DMS153 treated with DMSO at 0.1 percent for 48 hours (cell line): ENCODE data around the gene DNAH3.
"Not testable (repeated sequence)": the region's sequence is repeated elsewhere in the genome, so short reads cannot be mapped to it uniquely, and the experiment has no call there.

Experiments used
- DNase-seq: peaks from one replicate; lab custom pipeline; 2025; ENCODE audit not compliant: unreplicated experiment; lab: John Stamatoyannopoulos, UW

Gene DNAH3

GRCh38 chr16:21023509-21024202 lies 127.0 kb downstream of the DNAH3 start:
- no peak for DNase-seq

DNA sequence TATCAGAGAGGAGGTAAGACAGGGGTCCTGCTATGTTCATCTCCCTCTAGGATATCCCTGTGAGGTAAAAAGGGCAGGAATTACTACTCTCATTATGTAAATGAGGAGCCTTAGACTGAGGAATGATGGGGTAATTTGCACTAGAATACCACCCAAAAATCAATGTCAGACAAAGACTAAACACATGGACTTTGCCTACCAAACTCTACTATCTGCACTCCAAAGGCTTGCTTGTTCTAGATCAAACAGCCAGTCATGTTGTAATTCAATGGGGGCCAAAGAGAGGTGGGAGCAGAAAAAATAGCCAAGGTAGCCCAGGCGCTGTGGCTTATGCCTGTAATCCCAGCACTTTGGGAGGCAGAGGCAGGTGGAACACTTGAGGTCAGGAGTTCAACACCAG lies 129.3 kb downstream of the DNAH3 start:
- DNase-seq = no peak

- no peak for DNase-seq
Measured at GRCh38 chr16:21009815-21010214, 140.8 kb downstream of the DNAH3 start.

DNA sequence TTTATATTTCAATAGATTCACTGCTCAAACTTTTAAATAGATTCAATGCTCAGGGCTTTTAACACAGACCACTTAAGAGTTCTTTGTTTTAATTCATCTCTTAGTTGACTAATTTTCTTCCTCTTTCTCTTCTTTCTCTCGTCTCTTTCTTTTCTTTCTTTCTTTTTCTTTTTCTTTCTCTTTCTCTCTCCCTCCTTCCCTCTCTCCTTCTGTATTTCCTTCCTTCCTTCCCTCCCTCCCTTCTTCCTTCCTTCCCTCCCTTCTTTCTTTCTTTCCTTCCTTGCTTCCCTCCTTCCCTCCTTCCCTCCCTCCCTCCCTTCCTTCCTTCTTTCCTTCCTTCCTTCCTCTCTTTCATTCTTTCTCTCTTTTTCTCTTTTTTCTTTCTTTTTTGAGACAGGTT lies 145.6 kb downstream of the DNAH3 start:
- DNase-seq = no peak

GRCh38 chr16:21001262-21001661 lies 149.4 kb downstream of the DNAH3 start:
- no peak for DNase-seq

DNA sequence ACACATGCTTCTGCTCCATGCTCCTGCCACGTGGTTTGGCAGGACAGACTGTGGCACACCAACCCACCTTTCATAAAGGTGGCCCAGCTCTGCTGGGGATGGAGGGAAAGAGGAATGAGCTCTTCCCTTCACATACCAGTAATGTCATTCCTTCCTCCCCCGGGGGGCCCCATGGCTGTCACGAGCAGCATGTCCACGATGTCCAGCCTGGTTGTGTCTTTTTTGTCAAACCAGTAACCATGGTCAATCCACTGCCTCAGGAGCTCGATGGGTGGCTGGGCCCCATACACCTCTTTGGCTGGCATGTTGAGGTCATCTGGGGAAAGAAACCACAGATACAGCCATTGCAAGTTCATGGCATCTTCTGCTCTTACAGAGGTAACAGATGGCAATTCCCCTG lies 153.5 kb downstream of the DNAH3 start:
- DNase-seq = no peak

DNA sequence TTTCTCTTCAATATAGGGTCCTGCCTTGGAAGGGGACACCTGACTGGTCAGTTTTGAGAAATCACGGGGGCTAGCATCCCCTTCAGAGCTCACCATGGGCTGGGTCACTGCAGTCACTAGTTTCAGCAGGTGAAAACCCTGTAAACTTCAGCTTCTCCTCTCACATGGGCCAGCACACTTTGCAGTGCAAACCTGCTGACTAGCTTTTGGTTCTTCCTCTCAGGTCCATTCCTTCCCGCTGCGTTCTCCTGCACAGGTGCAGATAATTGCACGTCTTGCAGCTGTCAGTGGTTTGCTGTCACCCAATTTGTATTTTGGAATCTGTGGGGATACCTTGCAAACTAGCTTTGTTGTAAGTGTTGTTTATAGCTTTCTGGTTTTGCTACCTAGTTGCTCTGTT lies 154.9 kb downstream of the DNAH3 start:
- no peak for DNase-seq

DNA sequence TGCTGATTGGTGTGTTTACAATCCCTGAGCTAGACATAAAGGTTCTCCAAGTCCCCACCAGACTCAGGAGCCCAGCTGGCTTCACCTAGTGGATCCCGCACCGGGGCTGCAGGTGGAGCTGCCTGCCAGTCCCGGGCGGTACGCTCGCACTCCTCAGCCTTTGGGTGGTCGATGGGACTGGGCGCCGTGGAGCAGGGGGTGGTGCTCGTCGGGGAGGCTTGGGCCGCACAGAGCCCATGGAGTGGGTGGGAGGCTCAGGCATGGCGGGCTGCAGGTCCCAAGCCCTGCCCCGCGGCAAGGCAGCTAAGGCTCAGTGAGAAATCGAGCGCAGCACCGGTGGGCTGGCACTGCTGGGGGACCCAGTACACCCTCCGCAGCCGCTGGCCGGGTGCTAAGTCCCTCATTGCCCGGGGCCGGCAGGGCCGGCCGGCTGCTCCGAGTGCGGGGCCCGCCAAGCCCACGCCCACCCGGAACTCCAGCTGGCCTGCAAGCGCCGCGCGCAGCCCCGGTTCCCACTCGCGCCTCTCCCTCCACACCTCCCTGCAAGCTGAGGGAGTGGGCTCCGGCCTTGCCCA lies 161.1 kb downstream of the DNAH3 start:
- DNase-seq = not testable (repeated sequence)

DNA sequence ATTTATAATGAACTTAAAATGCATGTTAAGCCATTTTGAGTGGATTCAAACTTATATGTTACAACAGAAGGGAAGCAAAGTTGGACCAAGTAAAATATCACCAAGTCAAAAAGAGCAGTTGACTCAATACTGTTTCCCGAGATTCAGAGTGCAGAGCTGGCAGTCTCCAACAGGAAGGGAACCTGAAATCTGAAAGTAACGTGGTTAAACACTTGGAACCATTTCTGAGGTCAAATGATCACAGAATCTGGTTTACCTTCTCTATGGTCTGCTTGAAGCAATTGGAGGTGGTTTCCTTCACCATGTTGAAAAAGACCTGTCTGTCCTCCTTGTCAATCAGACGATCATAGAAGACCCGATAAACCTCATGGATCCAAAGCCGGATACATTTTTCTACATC lies 163.6 kb downstream of the DNAH3 start:
- no peak for DNase-seq

- no peak for DNase-seq
Measured at GRCh38 chr16:20984019-20984418, 166.6 kb downstream of the DNAH3 start.

DNA sequence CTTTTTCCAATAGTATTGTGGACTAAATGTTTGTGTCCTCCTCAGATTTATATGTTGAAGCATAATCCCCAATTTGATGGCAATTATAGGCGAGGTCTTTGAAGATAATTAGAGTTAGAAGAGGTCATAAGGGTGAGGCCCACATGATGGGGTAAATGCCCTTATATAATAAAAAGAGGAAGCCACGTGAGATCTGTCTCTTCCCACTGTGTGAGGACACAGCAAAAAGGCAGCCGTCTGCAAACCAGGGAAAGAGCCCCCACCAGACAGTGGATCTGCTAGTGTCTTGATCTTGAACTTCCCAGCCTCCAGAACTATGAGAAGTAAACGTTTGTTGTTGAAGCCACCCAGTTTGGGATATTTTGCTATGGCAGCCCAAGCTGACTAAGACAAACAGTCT lies 174.1 kb downstream of the DNAH3 start:
- DNase-seq = no peak

DNA sequence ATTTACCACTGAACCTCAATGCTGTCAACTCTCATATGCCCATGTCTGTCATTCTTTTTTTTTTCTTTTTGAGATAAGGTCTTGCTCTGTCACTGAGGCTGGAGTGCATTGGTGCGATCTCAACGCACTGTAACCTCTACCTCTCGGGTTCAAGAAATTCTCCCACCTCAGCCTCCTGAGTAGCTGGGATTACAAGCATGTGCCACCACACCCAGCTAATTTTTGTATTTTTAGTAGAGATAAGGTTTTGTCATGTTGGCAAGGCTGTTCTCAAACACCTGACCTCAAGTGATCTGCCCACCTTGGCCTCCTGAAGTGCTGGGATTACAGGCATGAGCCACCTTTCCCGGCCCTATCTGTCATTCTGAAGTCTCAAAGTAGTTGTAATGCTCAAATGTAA lies 177.4 kb downstream of the DNAH3 start:
- DNase-seq = not testable (repeated sequence)

GRCh38 chr16:20971401-20971800 lies 179.2 kb downstream of the DNAH3 start:
- DNase-seq = no peak

DNA sequence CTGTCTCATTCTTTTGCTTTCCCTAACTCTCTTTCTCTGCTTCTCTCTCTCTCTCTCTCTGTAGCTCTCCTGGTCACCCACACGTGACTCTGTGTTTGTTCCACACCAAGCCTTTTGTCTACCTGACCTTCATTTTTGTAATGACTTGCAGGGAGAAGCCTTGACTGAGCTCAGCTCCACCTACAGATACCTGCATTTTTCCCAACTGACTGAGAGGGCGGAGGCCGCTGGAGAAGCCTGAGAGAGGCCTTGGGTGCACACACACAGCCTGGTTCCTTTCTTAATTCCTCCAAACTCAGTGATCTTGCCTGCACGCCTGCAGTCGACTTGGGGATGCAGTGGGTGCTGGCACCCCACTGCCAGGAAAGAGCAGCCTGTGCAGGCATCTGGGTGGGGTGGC lies 181.3 kb downstream of the DNAH3 start:
- DNase-seq = no peak

DNA sequence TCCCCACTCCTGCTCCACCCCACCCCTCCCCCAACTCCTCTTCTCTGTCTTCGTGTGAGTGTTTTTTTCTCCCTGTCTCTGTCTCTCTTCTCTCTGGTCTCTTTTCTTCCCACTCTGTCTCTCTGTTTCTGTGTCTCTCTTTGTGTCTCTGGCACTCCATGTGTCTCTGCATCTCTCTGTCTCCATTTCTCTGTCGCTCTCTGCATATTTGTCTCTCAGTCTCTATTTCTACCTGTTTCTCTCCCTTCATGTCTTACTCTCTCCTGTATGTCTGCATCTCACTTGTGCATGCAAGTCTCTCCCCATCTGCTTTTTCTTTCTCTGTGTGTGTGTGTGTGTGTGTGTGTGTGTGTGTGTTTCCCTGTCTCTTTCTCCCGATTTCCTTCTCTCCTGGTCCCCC lies 181.9 kb downstream of the DNAH3 start:
- no peak for DNase-seq

GRCh38 chr16:20960899-20961298 lies 189.7 kb downstream of the DNAH3 start:
- DNase-seq = no peak

- no peak for DNase-seq
Measured at GRCh38 chr16:20957153-20957552, 193.5 kb downstream of the DNAH3 start.

DNA sequence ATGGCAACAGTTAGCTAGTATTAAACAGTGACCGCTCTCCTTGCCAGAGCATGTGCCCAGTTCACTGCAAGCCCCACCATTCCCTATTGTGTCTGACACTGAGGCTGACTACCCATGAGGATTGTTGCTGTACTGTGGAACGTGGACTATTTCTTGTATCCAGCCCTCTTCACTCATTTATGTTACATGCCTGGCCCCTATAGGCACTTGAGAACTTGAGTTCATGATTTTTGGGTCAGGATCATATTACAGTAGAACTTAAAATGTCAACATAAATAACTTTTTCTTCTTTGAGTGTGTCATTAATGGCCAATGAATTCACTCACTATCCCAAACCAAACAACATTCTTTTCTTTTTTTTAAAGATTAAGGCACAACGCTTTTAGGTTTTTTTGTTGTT lies 194.3 kb downstream of the DNAH3 start:
- DNase-seq = no peak

GRCh38 chr16:20954574-20954973 lies 196.1 kb downstream of the DNAH3 start:
- DNase-seq = no peak

GRCh38 chr16:20952139-20952920 lies 198.3 kb downstream of the DNAH3 start:
- no peak for DNase-seq

DNA sequence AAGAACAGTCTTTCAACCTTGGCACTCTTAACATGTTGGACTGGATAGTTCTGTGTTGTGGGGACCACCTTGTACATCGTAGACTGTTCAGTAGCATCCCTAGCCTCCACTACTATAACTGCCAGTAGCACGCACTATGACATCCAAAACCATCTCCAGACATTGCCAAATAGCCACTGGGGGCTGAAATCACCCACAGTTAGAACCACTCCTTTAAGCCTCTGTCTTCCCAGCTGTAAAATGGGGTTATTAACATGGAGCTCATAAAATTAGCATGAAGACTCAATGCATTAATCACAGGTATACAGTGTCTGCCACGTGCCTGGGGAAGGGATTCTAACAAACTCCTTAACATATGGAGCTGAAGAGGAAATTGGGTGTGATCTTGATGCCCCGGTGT lies 200.4 kb downstream of the DNAH3 start:
- no peak for DNase-seq

DNA sequence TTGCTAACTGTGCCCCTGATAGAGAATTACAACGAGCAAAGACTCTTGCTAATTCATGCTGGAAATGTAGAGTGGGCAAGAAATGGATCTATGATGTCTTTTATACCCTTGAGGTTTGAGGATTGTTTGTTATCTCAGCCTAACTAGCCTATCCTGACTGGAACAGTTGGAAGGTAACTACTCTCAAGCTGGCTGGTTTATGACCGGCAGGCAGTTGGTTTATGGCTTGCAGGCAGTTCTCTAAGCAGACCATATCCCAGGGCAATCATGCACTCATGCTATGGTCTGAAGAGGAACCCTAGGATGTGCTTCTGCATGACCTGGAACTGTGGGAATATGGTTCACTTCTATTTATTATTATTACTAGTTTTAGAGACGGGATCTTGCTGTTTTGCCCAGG lies 201.0 kb downstream of the DNAH3 start:
- no peak for DNase-seq
